NK-92 (cell line): ENCODE results near the gene FGFRL1.
A peak's percentile ranks its signal among the peaks of the same experiment; 100 is the strongest.

Experiments used
- DNase-seq: peaks from one replicate; lab custom pipeline; 2025; ENCODE audit not compliant: unreplicated experiment; lab: John Stamatoyannopoulos, UW

The FGFRL1 gene, protein sequence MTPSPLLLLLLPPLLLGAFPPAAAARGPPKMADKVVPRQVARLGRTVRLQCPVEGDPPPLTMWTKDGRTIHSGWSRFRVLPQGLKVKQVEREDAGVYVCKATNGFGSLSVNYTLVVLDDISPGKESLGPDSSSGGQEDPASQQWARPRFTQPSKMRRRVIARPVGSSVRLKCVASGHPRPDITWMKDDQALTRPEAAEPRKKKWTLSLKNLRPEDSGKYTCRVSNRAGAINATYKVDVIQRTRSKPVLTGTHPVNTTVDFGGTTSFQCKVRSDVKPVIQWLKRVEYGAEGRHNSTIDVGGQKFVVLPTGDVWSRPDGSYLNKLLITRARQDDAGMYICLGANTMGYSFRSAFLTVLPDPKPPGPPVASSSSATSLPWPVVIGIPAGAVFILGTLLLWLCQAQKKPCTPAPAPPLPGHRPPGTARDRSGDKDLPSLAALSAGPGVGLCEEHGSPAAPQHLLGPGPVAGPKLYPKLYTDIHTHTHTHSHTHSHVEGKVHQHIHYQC

DNA sequence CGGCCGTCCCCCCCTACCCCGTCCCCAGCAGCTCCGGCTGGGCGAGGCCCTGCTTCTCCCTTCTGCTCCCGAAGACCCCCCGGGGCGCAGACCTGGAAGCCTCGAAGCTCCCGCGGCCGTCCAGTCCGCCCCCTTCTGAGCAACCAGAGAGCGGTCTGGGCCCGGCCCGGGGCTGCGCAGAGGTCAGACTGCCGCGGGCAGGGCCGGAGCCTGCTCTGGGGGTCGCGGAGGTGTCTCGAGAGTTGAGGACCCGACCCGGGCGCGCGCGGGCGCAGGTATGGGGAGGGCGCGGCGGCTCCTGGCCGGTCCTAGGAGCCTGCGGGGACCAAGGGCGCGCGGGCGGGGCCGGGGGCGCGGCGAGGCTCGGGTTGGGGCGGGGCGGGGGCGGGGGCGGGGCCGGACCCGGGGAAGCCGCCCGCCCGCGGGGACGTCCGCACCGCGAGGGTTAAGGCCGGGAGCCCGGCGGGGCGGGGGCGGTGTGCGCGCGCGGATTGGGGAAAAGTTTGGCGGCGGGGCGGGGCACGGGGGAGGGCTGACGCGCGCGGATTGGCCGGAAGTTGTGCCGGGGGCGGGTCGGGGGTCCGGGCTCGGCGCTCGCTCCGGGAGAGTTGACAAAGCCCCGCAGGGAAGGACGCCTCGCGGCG is at the start of gene FGFRL1:
Gene FGFRL1 (plus strand): TSS at position 605 of the 644 bp plus-strand sequence. CDS start 860 bp downstream, outside the sequence.
- peak; percentile 28 for DNase-seq

DNA sequence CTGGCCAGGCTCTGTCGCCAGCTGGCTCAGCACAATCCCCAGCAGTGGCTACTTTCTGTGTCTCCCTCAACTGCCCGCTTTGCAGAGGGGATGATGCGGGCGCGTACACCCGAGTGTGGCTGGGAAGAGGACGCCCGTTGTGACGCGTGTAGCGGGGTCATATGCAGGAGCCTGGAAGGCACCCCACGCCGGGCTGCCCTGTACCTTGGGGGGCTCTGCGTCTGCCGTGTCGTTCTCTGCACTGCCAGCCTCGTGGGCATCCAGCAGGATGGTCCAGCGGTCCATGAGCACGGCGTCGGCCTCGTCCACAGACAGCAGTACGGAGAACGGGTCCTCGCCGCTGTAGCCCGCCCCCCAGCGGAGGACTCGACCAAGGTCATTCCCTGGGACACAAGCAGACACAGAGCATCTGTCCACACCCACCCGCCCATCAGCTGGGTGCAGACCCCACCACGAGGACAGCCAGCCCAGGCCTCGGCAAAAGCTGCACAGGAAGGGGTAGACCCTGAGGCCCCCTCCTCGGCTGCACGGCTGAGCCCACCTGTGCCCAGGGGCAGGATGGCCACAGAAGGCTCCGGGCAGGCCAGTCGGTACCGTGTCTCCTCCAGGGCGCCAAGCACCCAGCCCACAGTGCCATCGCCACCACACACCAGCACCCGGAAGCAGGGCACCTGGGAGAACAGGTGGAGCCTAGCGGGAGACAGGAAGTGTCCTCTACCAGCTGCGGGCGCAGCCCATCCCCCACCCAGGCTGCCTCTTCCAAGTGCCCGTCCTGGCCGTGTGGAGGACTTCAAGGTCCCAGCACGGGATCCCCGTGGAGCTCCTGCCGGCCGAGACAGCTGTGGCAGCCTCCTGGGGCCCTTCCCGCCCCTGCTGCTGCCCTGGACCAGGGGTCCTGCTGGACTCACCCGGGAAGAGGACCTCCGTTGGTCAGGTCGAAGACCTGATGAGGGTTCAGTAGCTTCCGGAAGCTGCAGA is 48.9 kb upstream of the FGFRL1 start:
- DNase-seq, result no peak

DNA sequence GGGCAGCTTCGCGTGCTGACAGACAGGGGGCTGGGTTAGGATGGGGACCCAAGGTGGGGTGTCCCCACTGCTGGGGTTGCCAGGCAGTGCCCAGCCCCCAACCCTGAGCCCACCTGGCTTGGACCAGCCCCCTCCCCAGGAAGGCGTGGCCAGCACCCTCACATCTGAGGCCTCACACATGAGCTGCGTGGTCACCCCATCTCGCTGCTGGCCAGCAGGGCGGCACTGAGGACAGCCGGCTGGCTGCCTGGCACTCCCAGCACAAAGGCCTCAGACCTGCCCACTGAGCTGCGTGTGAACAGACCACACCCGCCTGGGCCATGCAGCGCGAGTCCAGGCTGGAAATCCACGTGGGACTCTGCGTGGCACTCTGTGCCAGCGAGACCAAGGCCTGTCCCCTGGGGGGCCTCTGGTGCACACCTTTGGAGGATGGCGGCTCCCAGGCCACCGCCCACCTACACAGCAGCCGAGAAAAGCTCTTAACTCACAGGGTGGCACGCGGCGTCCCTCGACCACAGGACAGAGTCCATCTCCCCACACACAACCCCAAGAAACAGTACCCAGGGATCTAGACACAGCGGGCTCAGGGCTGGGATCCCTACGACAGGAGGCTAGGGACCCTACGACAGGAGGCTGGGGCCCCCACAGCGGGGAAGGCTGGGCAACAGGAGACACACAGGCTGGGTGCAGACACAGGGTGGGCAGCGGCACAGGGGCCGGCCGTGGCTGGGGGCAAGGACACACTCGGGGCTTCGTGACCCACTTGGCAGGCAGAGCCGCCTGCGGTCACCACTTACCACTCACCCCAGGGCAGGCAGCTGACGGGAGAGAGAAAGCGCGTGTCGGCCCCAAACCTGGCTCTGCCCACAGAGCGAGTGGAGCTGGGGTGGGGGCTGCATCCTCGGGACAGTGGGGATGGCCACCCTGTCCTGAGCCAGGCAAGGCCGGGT is 47.9 kb upstream of the FGFRL1 start:
- no peak for DNase-seq

DNA sequence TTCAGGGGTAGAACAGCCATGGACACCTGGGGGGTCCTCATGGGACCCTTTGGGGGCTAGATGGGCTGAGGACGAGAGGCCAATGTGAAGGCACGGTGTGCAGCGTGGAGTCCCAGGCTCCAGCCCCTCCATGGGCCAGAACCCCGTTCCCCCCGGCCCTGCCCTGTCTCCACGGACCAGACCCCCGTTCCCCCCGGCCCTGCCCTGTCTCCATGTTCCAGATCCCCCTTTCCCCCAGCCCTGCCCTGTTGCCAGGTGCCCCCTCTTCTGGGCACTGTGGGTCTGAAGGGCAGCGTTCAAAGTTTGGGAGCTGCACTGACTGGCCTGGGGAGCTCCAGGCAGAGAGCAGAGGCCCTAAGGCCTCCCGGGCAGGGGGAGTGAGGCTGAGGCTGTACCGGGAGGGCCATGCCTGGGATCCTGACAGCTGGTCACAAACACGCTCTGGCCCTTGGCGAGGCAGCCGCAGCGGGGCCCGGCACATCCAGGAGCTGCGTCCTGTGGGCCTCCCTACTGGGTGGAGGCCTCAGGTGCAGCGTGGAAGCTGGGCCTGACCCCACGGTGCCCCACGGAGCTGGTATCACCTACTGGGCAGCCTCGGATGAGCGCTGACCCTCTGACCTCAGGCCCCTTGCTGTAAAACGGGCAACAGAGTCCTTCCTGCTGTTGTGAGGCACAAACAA is 46.9 kb upstream of the FGFRL1 start:
- no peak for DNase-seq

DNA sequence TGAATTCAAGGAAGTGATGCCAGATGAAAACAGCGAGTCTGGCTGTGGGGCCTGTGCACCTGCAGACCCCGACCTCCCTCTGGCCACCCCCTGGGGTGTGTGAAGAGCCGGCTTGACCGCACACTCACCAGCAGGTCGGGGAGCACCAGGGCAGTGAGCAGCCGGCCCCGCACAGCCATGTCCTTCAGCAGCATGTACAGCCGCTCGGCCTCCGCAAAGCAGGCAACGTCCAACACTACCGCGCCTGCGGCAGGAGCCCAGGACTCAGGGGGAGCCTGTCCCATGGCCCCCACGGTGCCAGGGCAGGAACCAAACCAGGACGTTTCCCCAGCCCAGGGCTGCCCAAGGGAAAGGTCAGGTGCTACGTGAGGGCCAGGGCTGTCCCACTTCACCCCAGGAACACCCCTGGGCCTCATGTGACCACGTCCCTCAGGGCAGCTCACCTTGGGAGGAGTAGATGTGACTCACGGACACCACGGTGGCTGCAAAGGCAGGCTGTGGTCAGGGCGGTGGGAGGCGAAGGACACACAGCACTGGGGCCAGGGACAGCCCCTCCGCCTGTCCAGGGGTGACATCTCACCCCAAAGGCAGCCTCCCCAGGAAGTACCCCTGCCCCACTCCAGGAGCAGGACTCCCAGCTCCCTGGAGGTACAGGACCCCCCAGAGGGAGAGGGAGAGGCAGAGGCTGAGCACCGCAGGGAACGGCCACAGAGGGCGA is 46.2 kb upstream of the FGFRL1 start:
- DNase-seq, result no peak

DNA sequence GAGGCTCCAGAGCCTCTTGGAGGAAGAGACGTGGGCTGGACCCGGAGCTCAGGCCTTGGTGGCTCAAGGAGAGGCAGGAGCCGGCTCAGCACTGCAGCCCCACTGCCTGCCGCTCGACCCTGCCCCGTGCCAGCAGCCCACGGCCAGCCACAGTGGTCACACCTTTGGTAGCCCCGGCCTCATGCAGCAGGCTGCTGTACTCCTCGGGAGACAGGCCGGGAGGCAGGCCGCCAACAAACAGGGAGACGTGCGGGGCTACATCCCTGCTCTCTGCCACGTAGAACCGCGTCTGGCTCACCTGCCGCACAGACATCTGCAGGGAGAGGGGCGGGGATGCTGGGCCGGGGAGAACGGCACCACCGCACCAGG is 45.7 kb upstream of the FGFRL1 start:
- DNase-seq, result no peak

DNA sequence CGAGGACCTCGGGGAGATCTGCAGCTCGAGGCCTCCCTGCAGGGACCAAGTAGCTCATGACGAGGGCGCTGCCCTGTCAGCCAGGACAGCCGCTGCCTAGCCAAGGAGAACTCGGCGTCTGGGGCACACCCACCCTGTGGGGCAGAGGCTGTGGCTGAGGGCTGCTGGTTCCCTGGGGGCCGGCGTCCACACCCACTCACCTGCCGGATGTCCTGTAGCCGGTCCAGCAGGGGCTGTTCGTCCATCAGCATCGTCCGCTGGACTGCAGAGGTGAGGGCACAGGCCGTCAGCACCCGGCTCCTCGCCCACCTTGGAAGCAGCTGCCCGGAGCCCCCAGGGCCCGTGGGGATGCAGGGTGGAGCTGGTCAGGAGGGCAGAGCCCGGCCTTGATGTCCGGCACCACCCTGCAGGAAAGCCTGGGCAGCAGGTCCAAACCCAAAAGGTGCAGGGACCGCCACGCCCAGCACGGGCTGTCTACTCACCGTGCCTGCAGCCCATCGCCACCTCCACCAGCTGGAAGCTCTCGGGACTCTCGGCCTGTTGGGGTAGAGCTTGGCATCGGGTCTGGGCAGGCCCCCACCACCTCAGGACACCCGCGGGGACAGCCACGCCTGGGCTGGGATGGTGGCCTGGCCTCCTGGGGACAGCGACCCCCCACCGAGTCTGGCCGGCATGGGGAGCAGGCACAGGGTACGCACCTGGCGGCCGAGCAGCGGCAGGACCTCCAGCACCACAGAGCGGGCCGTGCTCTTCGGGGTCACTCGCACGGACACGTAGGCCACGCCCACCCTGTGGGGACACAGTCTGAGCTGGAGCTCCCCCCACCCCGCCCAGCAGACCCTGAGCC is 44.9 kb upstream of the FGFRL1 start:
- no peak for DNase-seq

DNA sequence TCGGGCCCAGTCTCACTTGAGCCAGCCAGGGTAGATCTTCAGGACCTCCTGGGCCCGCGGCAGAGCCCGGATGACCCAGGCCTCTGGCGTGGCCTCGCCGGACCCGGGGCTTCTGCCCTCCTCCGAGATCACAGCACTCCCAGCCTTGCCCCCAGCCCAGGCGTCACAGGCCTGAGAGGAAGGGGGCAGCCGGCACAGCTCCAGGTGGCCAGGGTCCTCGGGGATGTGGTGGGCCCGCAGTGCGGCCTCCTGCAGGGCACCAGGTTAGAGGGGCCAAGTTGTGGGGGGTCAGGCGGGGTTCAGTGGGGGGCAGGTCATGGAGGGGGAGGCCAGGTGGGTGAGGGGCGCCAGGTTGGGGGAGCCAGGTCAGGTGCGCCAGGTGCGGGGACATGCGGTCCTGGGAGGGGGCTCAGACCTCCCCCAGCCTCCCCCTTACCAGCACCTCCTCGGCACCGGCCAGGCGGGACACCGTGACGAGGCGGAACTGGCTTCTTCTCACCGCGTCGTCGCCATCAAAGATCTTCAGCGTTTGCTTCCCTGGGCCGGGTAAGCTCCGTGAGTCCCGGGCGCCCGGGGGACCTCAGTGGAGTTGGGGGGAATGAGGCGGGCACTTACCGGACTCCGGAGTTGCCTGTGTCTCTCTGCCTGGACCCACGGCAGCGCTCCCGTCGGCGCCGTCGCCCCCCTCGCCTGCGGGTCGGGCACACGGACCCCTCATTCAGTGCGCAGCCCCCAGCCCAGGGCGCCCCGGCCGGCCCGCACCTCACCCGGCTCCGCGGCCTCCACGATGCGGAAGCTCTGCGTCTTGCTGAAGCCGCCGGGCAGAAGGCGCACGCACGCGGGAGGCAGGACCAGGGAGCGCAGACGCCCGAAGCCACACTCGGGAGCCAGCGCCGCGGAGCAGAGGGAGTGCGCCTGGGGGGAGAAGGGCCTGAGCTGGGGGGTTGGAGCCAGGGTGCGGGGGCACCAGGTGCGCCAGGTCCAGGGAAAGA is 44.0 kb upstream of the FGFRL1 start:
- no peak for DNase-seq

DNA sequence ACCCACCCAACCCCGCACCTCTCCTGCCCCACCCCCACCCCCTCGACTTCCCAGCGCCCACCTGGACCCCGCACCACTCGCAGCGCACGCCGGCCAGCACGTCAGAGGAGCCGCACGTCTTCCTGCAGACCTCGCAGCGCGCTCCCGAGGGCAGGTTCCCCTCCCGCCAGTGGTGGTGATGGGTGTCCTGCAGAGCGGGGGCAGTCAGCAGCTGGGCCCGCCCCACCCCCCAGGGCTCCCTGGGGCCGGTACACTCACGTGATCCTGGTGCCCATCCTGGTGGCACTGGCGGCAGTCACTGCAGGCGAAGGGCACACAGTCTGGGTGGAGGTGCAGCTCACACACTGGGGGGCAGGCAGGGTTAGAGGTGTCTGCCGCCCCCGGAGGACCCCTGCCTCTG is 43.2 kb upstream of the FGFRL1 start:
- DNase-seq, result no peak

DNA sequence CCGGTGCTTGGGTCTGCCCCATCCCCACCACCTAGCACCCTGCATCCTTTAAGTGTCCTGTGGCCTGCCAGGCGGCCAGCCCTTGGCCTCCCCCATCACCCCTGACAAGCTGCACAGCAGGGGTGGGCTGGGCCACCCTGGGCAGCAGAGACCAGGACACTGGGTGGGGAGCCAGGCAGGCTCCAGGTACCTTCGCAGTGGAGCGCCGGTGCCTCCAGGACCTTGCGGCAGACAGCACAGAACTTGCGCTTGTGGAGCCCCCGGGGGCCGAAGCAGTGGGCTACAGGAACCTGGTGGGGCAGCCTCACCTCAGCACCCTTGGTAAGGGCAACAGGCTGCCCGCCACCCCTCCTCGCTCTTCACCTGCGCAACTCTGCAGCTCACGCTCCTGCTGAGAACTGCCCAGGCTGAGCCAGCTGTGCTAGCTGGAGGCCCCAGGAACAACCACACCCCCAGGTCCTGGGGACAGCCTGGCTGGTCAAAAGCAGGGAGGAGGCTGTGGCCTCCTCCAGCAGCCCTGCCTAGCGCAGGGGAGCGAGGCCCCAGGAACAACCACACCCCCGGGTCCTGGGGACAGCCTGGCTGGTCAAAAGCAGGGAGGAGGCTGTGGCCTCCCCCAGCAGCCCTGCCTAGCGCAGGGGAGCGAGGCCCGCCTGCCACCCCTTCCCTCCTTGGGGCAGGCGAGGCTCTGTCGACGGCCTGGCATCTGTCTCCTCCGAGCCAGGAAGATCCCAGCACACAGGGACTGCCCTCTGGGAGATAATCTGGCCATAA is 42.6 kb upstream of the FGFRL1 start:
- no peak for DNase-seq

DNA sequence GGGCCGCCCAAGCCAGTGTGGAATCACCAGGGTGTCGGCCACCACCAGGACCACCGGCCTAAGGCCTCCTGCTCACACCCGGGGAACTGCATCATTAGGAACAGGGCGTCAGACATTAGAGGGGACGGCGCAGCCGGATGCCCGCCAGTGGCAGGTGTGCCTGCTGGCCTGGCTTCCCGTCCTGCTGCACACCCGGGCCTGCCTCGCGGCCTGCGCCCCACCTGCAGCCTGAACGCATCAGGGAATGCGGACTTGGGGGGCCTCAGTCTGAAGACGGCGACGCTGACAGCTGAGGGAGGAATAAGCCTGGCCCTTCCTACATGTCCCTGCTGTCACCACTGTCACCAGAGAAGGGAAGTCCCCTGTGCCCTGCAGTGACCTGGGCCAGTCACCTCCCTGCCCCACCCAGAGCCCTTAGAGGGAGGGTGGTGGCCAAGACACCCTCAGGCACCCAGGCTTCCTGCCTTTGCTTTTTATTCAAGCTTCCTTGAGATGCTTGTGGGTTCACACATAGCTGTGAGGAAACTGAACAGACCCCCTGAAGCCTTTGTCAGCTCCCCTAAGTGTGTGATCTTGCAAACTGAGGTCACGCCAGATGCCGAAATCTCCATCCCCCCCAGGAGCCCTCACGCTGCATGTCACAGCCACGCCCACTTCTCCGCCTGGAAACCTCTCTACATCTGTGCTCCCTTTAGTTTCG is 41.2 kb upstream of the FGFRL1 start:
- DNase-seq, result no peak

DNA sequence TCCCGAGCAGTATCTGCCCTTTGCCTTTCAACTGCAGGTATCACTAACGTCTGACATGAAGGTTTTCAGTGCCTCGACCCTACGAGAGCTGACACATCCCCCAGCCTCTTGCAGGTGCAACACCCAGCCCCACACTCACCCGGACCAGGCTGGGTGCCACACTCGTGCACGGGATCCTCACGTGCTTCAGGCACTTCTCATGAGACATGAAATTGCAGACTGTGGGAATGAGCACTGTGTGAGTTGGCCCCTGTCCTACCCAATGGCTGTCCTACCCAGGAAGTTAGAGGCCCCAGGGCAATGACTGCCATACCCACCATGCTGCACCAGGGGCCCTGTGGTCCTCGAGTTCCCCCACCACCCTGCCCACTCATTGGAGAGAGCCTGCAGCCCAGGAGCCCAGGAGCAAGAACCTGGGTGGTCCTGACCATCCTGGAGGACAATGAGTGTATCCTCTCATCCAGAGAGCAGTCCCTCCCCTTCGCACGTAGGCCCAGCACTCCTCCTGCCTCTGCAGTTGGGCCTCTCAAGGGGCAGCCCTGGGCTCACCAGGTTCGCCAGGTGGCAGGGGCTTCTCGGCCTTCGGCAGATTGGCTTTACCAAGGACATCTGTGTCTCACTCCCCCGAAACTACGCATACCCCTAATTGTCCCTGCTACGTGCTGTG is 40.4 kb upstream of the FGFRL1 start:
- no peak for DNase-seq

DNA sequence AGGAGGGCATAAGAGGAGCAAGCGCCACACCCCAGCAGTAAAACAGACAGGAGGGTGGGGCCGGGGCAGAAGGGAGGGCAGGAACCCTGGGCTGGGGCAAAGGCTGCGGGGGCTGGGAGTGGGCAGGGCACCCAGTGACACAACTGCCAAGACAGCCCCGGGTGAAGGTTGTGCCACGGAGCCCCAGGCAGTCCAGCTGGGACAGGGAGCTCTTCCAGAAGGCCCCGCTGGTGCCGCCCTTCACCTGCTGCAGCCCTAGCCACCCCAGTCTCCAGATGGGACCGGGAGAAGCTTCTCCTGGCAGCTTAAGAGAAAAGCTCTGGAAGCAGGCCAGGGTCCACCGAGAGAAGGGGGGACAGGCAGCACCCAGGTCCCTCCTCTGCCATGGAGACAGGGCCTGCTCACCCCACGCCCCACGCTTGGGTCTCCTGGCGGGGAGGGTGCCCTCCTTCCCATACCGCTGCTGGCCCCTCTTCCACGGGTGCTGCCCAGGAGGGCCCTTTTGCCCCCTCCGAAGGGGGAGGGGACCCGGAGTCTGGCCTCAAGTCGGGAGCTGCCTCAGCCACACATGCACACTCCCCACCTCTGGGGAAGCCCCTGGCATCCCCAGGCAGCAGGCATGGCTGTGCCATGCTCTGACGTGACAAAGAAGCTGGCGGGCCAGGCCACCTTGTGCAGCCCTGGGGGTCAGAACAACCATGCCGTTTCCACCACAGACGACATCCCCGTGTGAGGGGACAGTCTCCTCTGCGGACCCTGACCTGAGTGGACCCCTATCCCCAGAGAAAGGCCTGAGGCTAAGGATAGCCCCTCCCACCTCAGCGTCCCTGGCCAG is 39.5 kb upstream of the FGFRL1 start:
- DNase-seq, result no peak
